Heart left ventricle (tissue), 16 donors: ENCODE data around the gene MSANTD4. TPM values are rescaled to one million over a fixed set of nuclear protein-coding genes. Genes with fewer than 3 reads are reported as not detected.

Experiments used
- ATAC-seq, 4 donors: fragments of 200-7000 bp; cut with Tn5 transposase; one replicate each; pipeline ENCODE4 v1.9.1; 2020 to 2022; ENCODE audit warnings: moderate library complexity in 4 of 4, mild to moderate bottlenecking in 3 of 4, moderate number of reproducible peaks in 1 of 4
- DNase-seq, 5 donors: peaks; one replicate each; pipeline ENCODE4 v3.0.0-alpha.2; 2020
- H3K27ac ChIP-seq, 12 donors: fragments of 200-600 bp; sonication (generic) in 4 of 12; one replicate each; pipeline versions ENCODE4 v1.5.0 to v1.8.0; 2016 to 2022; ENCODE audit warnings: mild to moderate bottlenecking in 2 of 12
- H3K27me3 ChIP-seq, 9 donors: fragments of 200-600 bp; sonication (generic) in 2 of 9; one replicate each; pipeline versions ENCODE4 v1.5.1 to v1.8.0; 2016 to 2022; ENCODE audit warnings: mild to moderate bottlenecking in 3 of 9
- H3K36me3 ChIP-seq, 9 donors: fragments of 200-600 bp; sonication (generic) in 2 of 9; one replicate each; pipeline versions ENCODE4 v1.5.0 to v1.8.0; 2018 to 2022; ENCODE audit warnings: mild to moderate bottlenecking in 2 of 9
- H3K4me1 ChIP-seq, 12 donors: fragments of 200-600 bp; sonication (generic) in 4 of 12; one replicate each; pipeline versions ENCODE4 v1.5.0 to v1.8.0; 2016 to 2022; ENCODE audit warnings: mild to moderate bottlenecking in 3 of 12
- H3K4me3 ChIP-seq, 12 donors: fragments of 200-600 bp; sonication (generic) in 4 of 12; one replicate each; pipeline versions ENCODE4 v1.5.0 to v1.8.0; 2017 to 2022; ENCODE audit warnings: mild to moderate bottlenecking in 9 of 12, moderate library complexity in 4 of 12
- H3K9me3 ChIP-seq, 12 donors: fragments of 200-600 bp; sonication (generic) in 4 of 12; one replicate each; pipeline versions ENCODE4 v1.5.0 to v1.8.0; 2016 to 2022; ENCODE audit warnings: mild to moderate bottlenecking in 1 of 12
- CTCF ChIP-seq, 12 donors: fragments of 200-600 bp; sonication (generic) in 4 of 12; IDR thresholded peaks; one replicate each; pipeline versions ENCODE4 v1.5.0 to v1.8.0; 2018 to 2022; ENCODE audit warnings: antibody characterized with exemption in 12 of 12, mild to moderate bottlenecking in 5 of 12
- POLR2A ChIP-seq, 2 donors: fragments of 450-650 bp; IDR thresholded peaks; one replicate each; pipeline ENCODE4 v1.6.1; 2017; ENCODE audit warnings: antibody characterized with exemption in 2 of 2, mild to moderate bottlenecking in 2 of 2, moderate library complexity in 2 of 2
- WGBS, 4 donors: extraction: QIAGEN DNeasy Blood & Tissue Kit in 2 of 4; methylation state at CpG; one replicate each; pipeline versions ENCODE4 v1.1.5 to v1.1.7; 2013 to 2018; 5-methylcytosine and 5-hydroxymethylcytosine counted together
- intact Hi-C, 10 donors: fragments of 100-400 bp; cut with DNase I; formaldehyde crosslinking; loops; one replicate each; pipeline versions ENCODE4 v1.11.1 to v1.14.2; 2022
- polyA plus RNA-seq, 2 donors: library from polyadenylated mRNA; stranded (reverse); fragments of 200-250 nt; gene quantifications; one replicate each; pipeline ENCODE4 v1.2.3, GENCODE V29; 2013
- total RNA-seq, 9 donors: library from RNA; depleted of rRNA in 2 of 9; stranded (reverse); fragments of >200 nt in 2 of 9; fragmentation: NEBNext Ultra II Directional in 3 of 9; extraction: Animal tissue kit (Norgen Biotek cat#: 25700) in 3 of 9; gene quantifications; one replicate each; pipeline versions ENCODE4 v1.1.0 to v1.2.4, GENCODE V29; 2016 to 2023
- donor health status: ischemic (EF 13 %, LVEDD 7.1; RV severe dilation, severe dysfunction).
- donor health status: healthy with polysubstance abuse.
- donor health status: DM: no; HTN: yes; CAD: no.
- donor health status: DM: no; HTN: no; CAD: no.
- donor health status: ischemic (EF 25% LVEDD 6.9; RV normal size, moderate dysfunction).
- donor health status: ischemic (EF 25% LVEDD 5.7; RV mildly dilated, moderate dysfunction).
- donor health status: healthy.
- donor health status: DM: yes; HTN: yes; CAD: no.
- donor health status: ischemic (EF 35%, LVEDD 5.7; RV mildly dilated, moderate dysfunction).
- donor health status: nonischemic (EF 11% LVEDD 7.7; RV severe dilation, severe dysfunction).
- donor health status: DM: yes; HTN: yes; CAD: no.
- donor health status: PGD.
- donor health status: ischemic (EF 29% LVEDD 5.4; RV normal size, mild dysfunction).
- donor health status: nonischemic (EF 23%, LVEDD 6.1; RV moderate dilation, normal function).

Gene MSANTD4
- total and polyA plus RNA-seq, 11 donors: 7.3 to 28.7 (median 19.7) TPM

DNA sequence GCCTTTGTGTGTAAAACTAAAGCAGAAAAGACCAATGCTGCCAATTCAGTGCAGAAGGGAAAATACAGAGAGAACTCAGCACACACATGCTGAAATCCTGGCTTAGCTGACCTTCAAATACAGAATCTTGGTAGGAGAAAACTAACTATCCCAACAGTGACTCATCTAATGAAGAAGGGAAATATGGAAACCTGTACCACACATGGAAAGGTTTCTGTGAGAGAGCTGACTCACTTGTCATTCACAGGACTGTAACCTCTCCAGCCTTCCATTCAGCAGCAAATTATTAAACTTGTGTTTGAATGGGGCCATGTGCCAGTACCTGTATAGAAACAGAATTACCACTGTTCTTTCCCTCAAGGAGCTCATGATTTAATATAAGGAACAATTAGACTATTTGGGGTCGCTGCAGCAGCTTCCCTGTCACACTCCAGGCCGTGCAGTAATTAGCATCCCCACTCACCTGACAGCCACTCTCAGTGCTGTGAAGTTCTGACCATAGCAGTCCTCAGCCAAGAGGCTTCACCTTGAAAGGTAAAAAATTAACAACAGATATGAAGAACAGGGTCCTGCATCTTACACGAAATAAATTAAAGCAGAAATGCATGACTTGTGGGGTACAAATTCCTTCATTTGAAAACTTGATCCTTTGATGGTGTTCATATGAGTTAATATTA is 53.9 kb downstream of the MSANTD4 start:
- TF ChIP-seq POLR2A (IDR thresholded peaks at IDR 0.05): no peak
- no peak for TF ChIP-seq CTCF (IDR thresholded peaks at IDR 0.05)
- H3K36me3 ChIP-seq: no peaks in the 10 kb centered on the region
- DNase-seq: no peak
- H3K4me3 ChIP-seq: no peak overlapping the region
- ATAC-seq: no peak
- no peaks in the 10 kb centered on the region for H3K9me3 ChIP-seq
- no peaks in the 10 kb centered on the region for H3K4me1 ChIP-seq
- H3K27me3 ChIP-seq: no peaks in the 10 kb centered on the region
- no peak overlapping the region for H3K27ac ChIP-seq
- intact Hi-C loops: no loop called here
- WGBS, 4 donors: 80 to 85% (median 81%) methylated on average over 3 of the region's 3 CpGs

- TF ChIP-seq POLR2A (IDR thresholded peaks at IDR 0.05): no peak
- TF ChIP-seq CTCF (IDR thresholded peaks at IDR 0.05): no peak
- peak in 3 of 5 donors; percentile 5 to 38 (median 32) for DNase-seq
- Histone ChIP-seq H3K27ac (no peak overlapping the region), H3K4me3 (no peak overlapping the region), H3K36me3 (no peaks in the 10 kb centered on the region), H3K4me1 (no peaks in the 10 kb centered on the region), H3K27me3 (no peaks in the 10 kb centered on the region), H3K9me3 (peaks cover 0 to 5% (median 0%) of the 10 kb centered on the region in 12 donors)
- WGBS, 4 donors: 81 to 89% (median 82%) methylated on average over 18 to 22 of the region's 22 CpGs
- no peak for ATAC-seq
- intact Hi-C loops: no loop called here
These were observed 61.5 kb downstream of the MSANTD4 start for GRCh38 chr11:105960252-105961245.

Other genes starting within 250 kb of the MSANTD4 start
- 10 to 100 TPM in 4 of 9 donors, 1 to 10 TPM in 5; 2.8 to 17.3 (median 9.4) TPM for gene KBTBD3, start 55.1 kb upstream of the MSANTD4 start, total RNA-seq
- gene KBTBD3, start 55.1 kb upstream of the MSANTD4 start, polyA plus RNA-seq: 1 to 10 TPM; 3.2 to 4.9 TPM
- gene AASDHPPT, start 55.4 kb upstream of the MSANTD4 start, total RNA-seq: 10 to 100 TPM; 30.0 to 42.8 (median 38.4) TPM
- 10 to 100 TPM; 14.6 to 21.8 TPM for gene AASDHPPT, start 55.4 kb upstream of the MSANTD4 start, polyA plus RNA-seq